Head of caudate nucleus (tissue), 42 donors: ENCODE measurements around the gene MAP3K5.
"Not testable (repeated sequence)": the region's sequence is repeated elsewhere in the genome, so short reads cannot be mapped to it uniquely, and the experiment has no call there.

Experiments
- DNase-seq, 42 donors: peaks; one replicate each; pipeline versions ENCODE4 v3.0.0 to v3.0.0-alpha.2; 2020 to 2021; ENCODE audit warnings: mixed read lengths in 7 of 42
- intact Hi-C: fragments of 100-400 bp; cut with DNase I; formaldehyde crosslinking; loops from one replicate; pipeline ENCODE4 v1.15.0; 2022

Gene MAP3K5

GRCh38 chr6:136792410-136793262 is at the start of gene MAP3K5:
Gene MAP3K5 (minus strand): TSS chr6:136792477. CDS start chr6:136792157, 320 bp downstream.
- peak; percentile 76 to 96 (median 90) for DNase-seq
- intact Hi-C loops, result loop anchor here (1.0 to 10.0 kb wide), 4 partner anchors 72 to 498 kb away; no protein-coding TSS in a partner anchor

GRCh38 chr6:136840276-136841001 is 48.2 kb upstream of the MAP3K5 start:
- DNase-seq, result no peak
- intact Hi-C loops, result no loop called here

GRCh38 chr6:136831873-136832562 is 39.7 kb upstream of the MAP3K5 start:
- intact Hi-C loops, result no loop called here
- no peak for DNase-seq

- no peak for DNase-seq
- intact Hi-C loops, result no loop called here
These were observed 33.9 kb upstream of the MAP3K5 start for GRCh38 chr6:136826216-136826615.

GRCh38 chr6:136823128-136823660 is 30.9 kb upstream of the MAP3K5 start:
- intact Hi-C loops, result no loop called here
- DNase-seq, result peak in 12 of 42 donors; percentile 3 to 56 (median 17)

- intact Hi-C loops, result no loop called here
- peak; percentile 86 to 97 (median 94) for DNase-seq
These were observed 30.3 kb upstream of the MAP3K5 start, which contains the start of gene PEX7 for GRCh38 chr6:136822376-136823127. Gene PEX7 (plus strand): TSS chr6:136822592. CDS start chr6:136822666, 74 bp downstream.

GRCh38 chr6:136822046-136822375 is 29.7 kb upstream of the MAP3K5 start:
- intact Hi-C loops, result no loop called here

GRCh38 chr6:136820561-136820960 is 28.3 kb upstream of the MAP3K5 start:
- intact Hi-C loops, result no loop called here
- no peak for DNase-seq

More at GRCh38 chr6:136822046-136822375, 29.7 kb upstream of the MAP3K5 start:
- DNase-seq, result peak in 17 of 42 donors; percentile 10 to 49 (median 28)

GRCh38 chr6:136816656-136817055 is 24.4 kb upstream of the MAP3K5 start:
- intact Hi-C loops, result no loop called here
- no peak for DNase-seq

GRCh38 chr6:136815608-136816007 is 23.3 kb upstream of the MAP3K5 start:
- intact Hi-C loops, DNase-seq: not testable (repeated sequence)

GRCh38 chr6:136812174-136812573 is 19.9 kb upstream of the MAP3K5 start:
- intact Hi-C loops, result no loop called here

GRCh38 chr6:136811272-136811671 is 19.0 kb upstream of the MAP3K5 start:
- intact Hi-C loops, result no loop called here
- no peak for DNase-seq

More at GRCh38 chr6:136812174-136812573, 19.9 kb upstream of the MAP3K5 start:
- no peak for DNase-seq

GRCh38 chr6:136809091-136809860 is 17.0 kb upstream of the MAP3K5 start:
- no peak for DNase-seq
- intact Hi-C loops, result no loop called here

GRCh38 chr6:136803608-136804007 is 11.3 kb upstream of the MAP3K5 start:
- intact Hi-C loops, result no loop called here
- no peak for DNase-seq

GRCh38 chr6:136801581-136801980 is 9.3 kb upstream of the MAP3K5 start:
- DNase-seq, result no peak
- intact Hi-C loops, result no loop called here

GRCh38 chr6:136798044-136798443 is 5.8 kb upstream of the MAP3K5 start:
- intact Hi-C loops, result loop anchor here (10.0 kb wide), 2 partner anchors 213 to 503 kb away; no protein-coding TSS in a partner anchor
- DNase-seq, result no peak

GRCh38 chr6:136795996-136796395 is 3.7 kb upstream of the MAP3K5 start:
- intact Hi-C loops, result loop anchor here (10.0 kb wide), 2 partner anchors 211 to 501 kb away; no protein-coding TSS in a partner anchor
- no peak for DNase-seq
